H9 (cell line): Measurements from ENCODE around the gene OXSM. TPM values are rescaled to one million over a fixed set of nuclear protein-coding genes. Genes with fewer than 3 reads are reported as not detected.

Experiments used
- DNase-seq: peaks from one replicate; pipeline ENCODE4 v3.0.0-alpha.2; 2017
- H2AFZ ChIP-seq: one replicate; pipeline ENCODE4 v1.6.1; 2013; ENCODE audit warnings: mild to moderate bottlenecking, low read length, control low read depth, moderate library complexity
- H2AK5ac ChIP-seq: 2 replicates; pipeline ENCODE4 v1.6.1; 2013; ENCODE audit warnings: low read length, control low read depth, mixed read lengths; ENCODE audit not compliant: insufficient read length
- H2BK120ac ChIP-seq: one replicate; pipeline ENCODE4 v1.6.1; 2013; ENCODE audit warnings: low read depth, mild to moderate bottlenecking, low read length, control low read depth, inconsistent platforms; ENCODE audit not compliant: poor library complexity, severe bottlenecking
- H2BK12ac ChIP-seq: 2 replicates; pipeline ENCODE4 v1.6.1; 2013; ENCODE audit warnings: low read length, control low read depth, mixed read lengths, low read depth; ENCODE audit not compliant: insufficient read length
- H2BK15ac ChIP-seq: 2 replicates; pipeline ENCODE4 v1.6.1; 2013; ENCODE audit warnings: low read depth, low read length, control low read depth
- H2BK20ac ChIP-seq: one replicate; pipeline ENCODE4 v1.6.1; 2013; ENCODE audit warnings: low read depth, mild to moderate bottlenecking, low read length, control low read depth, inconsistent platforms; ENCODE audit not compliant: poor library complexity, severe bottlenecking
- H2BK5ac ChIP-seq: 2 replicates; pipeline ENCODE4 v1.6.1; 2013; ENCODE audit warnings: low read length, control low read depth, mixed read lengths; ENCODE audit not compliant: insufficient read length
- H3K14ac ChIP-seq: 2 replicates; pipeline ENCODE4 v1.6.1; 2013; ENCODE audit warnings: low read length, control low read depth; ENCODE audit not compliant: insufficient read depth
- H3K18ac ChIP-seq: 2 replicates; pipeline ENCODE4 v1.6.1; 2013; ENCODE audit warnings: low read depth, mild to moderate bottlenecking, mixed read lengths, low read length, control low read depth; ENCODE audit not compliant: insufficient read length
- H3K23ac ChIP-seq: 2 replicates; pipeline ENCODE4 v1.6.1; 2013; ENCODE audit warnings: low read length, control low read depth, mixed read lengths, low read depth; ENCODE audit not compliant: insufficient read length
- H3K23me2 ChIP-seq: 2 replicates; pipeline ENCODE4 v1.6.1; 2013; ENCODE audit warnings: low read depth, mild to moderate bottlenecking, mixed read lengths, low read length, control low read depth; ENCODE audit not compliant: insufficient read length, poor library complexity, severe bottlenecking
- H3K27ac ChIP-seq: 2 replicates; pipeline ENCODE4 v1.5.1; 2013; ENCODE audit warnings: low read length, control low read depth, mixed read lengths, low read depth; ENCODE audit not compliant: insufficient read length
- H3K27me3 ChIP-seq: 2 replicates; pipeline ENCODE4 v1.6.1; 2013; ENCODE audit warnings: low read length, control low read depth, inconsistent platforms; ENCODE audit not compliant: insufficient read depth
- H3K4ac ChIP-seq: 2 replicates; pipeline ENCODE4 v1.6.1; 2013; ENCODE audit warnings: low read depth, mild to moderate bottlenecking, control low read depth, inconsistent platforms, low read length, moderate library complexity
- H3K4me1 ChIP-seq: 2 replicates; pipeline ENCODE4 v1.6.1; 2013; ENCODE audit warnings: low read length, control low read depth, inconsistent platforms; ENCODE audit not compliant: insufficient read depth
- H3K4me2 ChIP-seq: 2 replicates; pipeline ENCODE4 v1.6.1; 2013; ENCODE audit warnings: low read length, control low read depth, mixed read lengths; ENCODE audit not compliant: insufficient read length, insufficient read depth
- H3K56ac ChIP-seq: 2 replicates; pipeline ENCODE4 v1.6.1; 2013; ENCODE audit warnings: low read depth, mild to moderate bottlenecking, mixed read lengths, low read length, control low read depth; ENCODE audit not compliant: insufficient read length
- H3K79me1 ChIP-seq: 2 replicates; pipeline ENCODE4 v1.6.1; 2013; ENCODE audit warnings: low read depth, mild to moderate bottlenecking, moderate library complexity, low read length, control low read depth, inconsistent platforms; ENCODE audit not compliant: insufficient read depth, poor library complexity, severe bottlenecking
- H3K79me2 ChIP-seq: 2 replicates; pipeline ENCODE4 v1.6.1; 2013; ENCODE audit warnings: low read length, control low read depth, inconsistent platforms; ENCODE audit not compliant: insufficient read depth
- H3K9ac ChIP-seq: 2 replicates; pipeline ENCODE4 v1.6.1; 2013; ENCODE audit warnings: low read length, control low read depth, mixed read lengths; ENCODE audit not compliant: insufficient read length; ENCODE audit errors: extremely low read depth
- H3K9me3 ChIP-seq: one replicate; pipeline ENCODE4 v1.6.1; 2013; ENCODE audit warnings: low read depth, low read length, inconsistent platforms; ENCODE audit not compliant: control insufficient read depth
- H3T11ph ChIP-seq: one replicate; pipeline ENCODE4 v1.6.1; 2013; ENCODE audit warnings: mild to moderate bottlenecking, low read length, control low read depth, inconsistent platforms
- H4K20me1 ChIP-seq: one replicate; pipeline ENCODE4 v1.6.1; 2013; ENCODE audit not compliant: control insufficient read depth, insufficient read length, insufficient read depth
- H4K5ac ChIP-seq: 2 replicates; pipeline ENCODE4 v1.6.1; 2013; ENCODE audit warnings: low read depth, mild to moderate bottlenecking, mixed read lengths, low read length, control low read depth; ENCODE audit not compliant: insufficient read length
- H4K8ac ChIP-seq: replicated peaks from 2 replicates; pipeline ENCODE4 v1.6.1; 2013; ENCODE audit warnings: low read length, control low read depth, mixed read lengths, low read depth; ENCODE audit not compliant: insufficient read length
- H4K91ac ChIP-seq: 2 replicates; pipeline ENCODE4 v1.6.1; 2013; ENCODE audit warnings: low read depth, mild to moderate bottlenecking, moderate library complexity, mixed read lengths, low read length, control low read depth; ENCODE audit not compliant: insufficient read length
- H3K27ac Mint-ChIP-seq, 3 experiments: 2 replicates in 2 of 3; 3 replicates in 1 of 3; pipeline ENCODE4 v1.8.0; 2020 to 2021; ENCODE audit warnings: mixed read lengths in 3 of 3, mild to moderate bottlenecking in 1 of 3, moderate library complexity in 1 of 3
- H3K27me3 Mint-ChIP-seq: 2 replicates; pipeline ENCODE4 v1.8.0; 2021; ENCODE audit warnings: low read depth, mild to moderate bottlenecking, moderate library complexity, mixed read lengths
- H3K36me3 Mint-ChIP-seq, 3 experiments: 2 replicates in 2 of 3; 3 replicates in 1 of 3; pipeline ENCODE4 v1.8.0; 2020 to 2021; ENCODE audit warnings: low read depth in 3 of 3, mixed read lengths in 3 of 3; ENCODE audit not compliant: insufficient read depth in 1 of 3
- H3K4me1 Mint-ChIP-seq, 2 experiments: 2 replicates each; pipeline ENCODE4 v1.8.0; 2020; ENCODE audit warnings: mixed read lengths in 2 of 2
- H3K4me3 Mint-ChIP-seq, 2 experiments: 2 replicates in 1 of 2; 3 replicates in 1 of 2; pipeline ENCODE4 v1.8.0; 2020 to 2021; ENCODE audit warnings: mild to moderate bottlenecking in 2 of 2, mixed read lengths in 2 of 2, moderate library complexity in 1 of 2
- H3K9me3 Mint-ChIP-seq, 2 experiments: 2 replicates in 1 of 2; 3 replicates in 1 of 2; pipeline ENCODE4 v1.8.0; 2020; ENCODE audit warnings: mild to moderate bottlenecking in 2 of 2, mixed read lengths in 2 of 2, moderate library complexity in 1 of 2
- CTCF ChIP-seq: fragments of 200-600 bp; sonication (generic); conservative IDR thresholded peaks from 3 replicates; pipeline ENCODE4 v1.8.0; 2021; ENCODE audit warnings: antibody characterized with exemption, mild to moderate bottlenecking
- WGBS: extraction: QIAGEN DNeasy Blood & Tissue Kit; methylation state at CpG from one replicate; pipeline ENCODE4 v1.1.7; 2013; ENCODE audit warnings: missing lambda C conversion rate, low lambda C conversion rate, mixed read lengths; ENCODE audit not compliant: insufficient read length; ENCODE audit errors: extremely low coverage; 5-methylcytosine and 5-hydroxymethylcytosine counted together
- total RNA-seq: library from RNA; stranded (reverse); gene quantifications from 2 replicates; pipeline ENCODE4 v1.2.1, GENCODE V29; 2021

OXSM gene
- total RNA-seq, 1 experiment from 2014 or later, result 2.5 TPM

GRCh38 chr3:25843332-25843731, 53.4 kb downstream of the OXSM start:
- Histone ChIP-seq H2BK15ac (no peak overlapping the region), H3K27me3 (no peaks in the 10 kb centered on the region), H3K79me2 (no peaks in the 10 kb centered on the region), H2BK12ac (no peak overlapping the region), H3K27ac (no peak overlapping the region), H3K79me1 (no peaks in the 10 kb centered on the region), H2BK5ac (no peak overlapping the region), H2BK20ac (no peak overlapping the region), H4K91ac (no peak overlapping the region), H4K20me1 (no peaks in the 10 kb centered on the region), H3T11ph (no peak overlapping the region), H3K9me3 (no peaks in the 10 kb centered on the region), H2BK120ac (no peak overlapping the region), H3K4ac (no peak overlapping the region), H3K56ac (no peak overlapping the region), H4K8ac (no peak overlapping the region), H2AK5ac (no peak overlapping the region), H3K18ac (no peak overlapping the region), H4K5ac (no peak overlapping the region), H2AFZ (no peak overlapping the region), H3K23ac (no peak overlapping the region), H3K4me1 (no peaks in the 10 kb centered on the region; the same call in 1 of the 2 replicates), H3K14ac (no peak overlapping the region), H3K4me2 (no peak overlapping the region), H3K9ac (no peak overlapping the region), H3K23me2 (no peaks in the 10 kb centered on the region)
- no peaks in the 10 kb centered on the region; a peak in 1 of 4 replicates for H3K4me1 Mint-ChIP-seq
- WGBS, result no CpG with 5 or more reads among the region's 3 CpGs
- no peak overlapping the region for H3K4me3 Mint-ChIP-seq
- TF ChIP-seq CTCF, result peak; percentile 35; the same call in 1 of the 3 replicates
- no peaks in the 10 kb centered on the region for H3K27me3 Mint-ChIP-seq
- no peaks in the 10 kb centered on the region for H3K36me3 Mint-ChIP-seq
- DNase-seq, result no peak
- no peak overlapping the region for H3K27ac Mint-ChIP-seq
- H3K9me3 Mint-ChIP-seq, result peaks cover 0 to 3% of the 10 kb centered on the region in 2 experiments; a peak in 1 of 5 replicates

Other genes with a start within 250 kb of the OXSM start
- 170 and 181 TPM in 2 replicates for gene TOP2B, start 125.2 kb upstream of the OXSM start, total RNA-seq
- gene NGLY1, start 6.6 kb upstream of the OXSM start, total RNA-seq, result 27.0 and 28.8 TPM in 2 replicates